Kidney tubule cell (primary cell): ENCODE data around the gene OSBPL1A.

Source experiments
- DNase-seq: peaks from one replicate; pipeline ENCODE4 v3.0.0-alpha.2; 2018; ENCODE audit warnings: low spot score

The OSBPL1A gene

DNA sequence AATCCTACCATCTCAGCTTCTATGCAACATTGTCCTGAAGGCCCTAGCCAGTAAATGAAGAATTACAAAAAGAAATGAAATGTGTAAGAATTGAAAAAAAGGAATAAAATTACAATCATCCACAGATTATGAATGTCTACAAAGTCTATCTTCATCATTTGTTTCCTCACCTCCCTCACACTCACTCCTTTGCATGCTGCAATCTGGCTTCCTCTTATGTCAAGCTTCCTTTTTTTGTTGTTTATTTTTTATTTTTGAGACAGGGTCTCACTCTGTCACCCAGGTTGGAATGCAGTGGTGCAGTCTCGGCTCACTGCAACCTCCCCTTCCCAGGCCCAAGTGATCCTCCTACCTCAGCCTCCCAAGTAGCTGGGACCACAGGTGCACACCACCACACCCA is 129.7 kb downstream of the OSBPL1A start:
- DNase-seq, result no peak

DNA sequence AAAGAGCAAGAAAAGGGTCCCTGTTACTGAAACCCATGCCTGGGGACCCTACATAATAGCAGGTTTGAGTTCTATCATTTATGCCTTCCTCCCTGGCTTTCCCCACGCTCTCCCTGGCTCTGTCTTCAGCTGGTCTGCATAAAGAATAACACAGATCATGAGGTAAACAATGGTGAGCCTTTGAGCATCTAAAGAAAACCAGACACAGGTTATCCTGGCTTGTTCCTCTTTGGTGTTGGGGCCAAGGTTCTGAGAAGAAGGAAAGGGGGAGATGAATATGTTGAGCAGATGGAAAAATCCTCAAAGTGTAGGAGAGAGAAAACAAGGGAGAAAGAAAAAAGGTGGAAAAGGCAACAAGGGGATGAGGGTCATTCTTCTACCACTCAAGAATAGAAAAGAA is 131.5 kb downstream of the OSBPL1A start:
- DNase-seq, result no peak

DNA sequence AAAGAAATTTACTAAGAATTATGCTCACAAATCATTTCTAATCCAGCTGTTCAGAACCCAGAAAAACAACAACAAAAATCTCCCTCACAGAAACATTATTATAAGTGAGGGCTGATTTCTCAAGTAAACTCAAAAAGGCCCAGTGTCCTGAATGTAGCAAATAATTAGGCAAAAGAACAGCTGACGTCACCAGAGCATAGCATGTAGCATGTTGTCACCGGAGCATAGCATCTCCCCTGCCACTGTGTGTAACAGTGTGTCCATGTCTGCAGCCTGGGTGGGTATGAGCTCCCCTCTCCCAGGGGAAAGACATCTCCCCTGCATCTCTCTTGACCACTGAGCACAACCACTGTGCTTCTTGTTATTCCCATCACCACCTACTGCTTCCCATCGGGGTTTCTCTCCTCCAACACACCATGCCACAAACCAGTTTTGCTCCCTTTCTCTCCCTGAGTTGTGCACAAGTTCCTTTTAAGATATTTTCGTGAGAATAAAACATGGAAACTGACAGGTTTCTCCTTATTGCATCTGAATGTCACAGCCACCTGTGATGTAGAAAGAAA is 132.0 kb downstream of the OSBPL1A start:
- no peak for DNase-seq

DNA sequence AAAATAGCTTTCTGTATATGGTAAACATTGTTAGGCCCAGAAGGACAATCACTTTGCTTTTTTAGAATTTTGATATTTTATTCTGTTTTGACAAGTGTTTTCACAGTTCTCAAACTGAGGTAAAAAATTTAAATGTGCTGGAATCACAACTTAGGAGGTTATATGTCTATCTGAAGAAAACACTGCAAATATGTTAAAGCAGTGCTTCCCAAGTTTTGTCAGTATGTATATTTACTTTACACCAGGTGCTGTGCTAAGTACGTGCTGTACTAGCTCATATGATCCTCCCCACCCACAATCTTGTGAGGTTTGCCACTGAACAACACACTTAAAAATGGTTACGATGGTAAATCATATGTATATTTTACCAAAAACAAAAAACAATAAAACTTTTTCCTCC is 134.6 kb downstream of the OSBPL1A start:
- no peak for DNase-seq

DNA sequence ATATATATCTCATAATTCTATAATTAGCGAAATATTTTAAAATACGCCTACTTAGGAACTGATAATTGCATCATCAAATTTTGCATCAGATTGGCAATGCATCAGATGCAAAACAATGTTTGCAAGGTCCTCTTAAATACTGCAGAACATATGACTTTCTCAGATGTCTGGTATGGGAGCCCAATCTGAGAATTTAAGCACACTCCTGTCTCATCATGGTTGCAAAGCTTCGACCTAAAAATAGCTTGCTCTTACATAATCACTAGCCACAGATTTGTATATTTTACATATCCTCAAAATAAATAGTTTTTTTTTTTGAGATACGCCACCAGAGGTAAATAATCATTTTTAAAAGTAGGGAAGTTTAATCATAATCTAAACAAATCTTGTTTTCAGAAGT is 135.5 kb downstream of the OSBPL1A start:
- DNase-seq, result no peak

DNA sequence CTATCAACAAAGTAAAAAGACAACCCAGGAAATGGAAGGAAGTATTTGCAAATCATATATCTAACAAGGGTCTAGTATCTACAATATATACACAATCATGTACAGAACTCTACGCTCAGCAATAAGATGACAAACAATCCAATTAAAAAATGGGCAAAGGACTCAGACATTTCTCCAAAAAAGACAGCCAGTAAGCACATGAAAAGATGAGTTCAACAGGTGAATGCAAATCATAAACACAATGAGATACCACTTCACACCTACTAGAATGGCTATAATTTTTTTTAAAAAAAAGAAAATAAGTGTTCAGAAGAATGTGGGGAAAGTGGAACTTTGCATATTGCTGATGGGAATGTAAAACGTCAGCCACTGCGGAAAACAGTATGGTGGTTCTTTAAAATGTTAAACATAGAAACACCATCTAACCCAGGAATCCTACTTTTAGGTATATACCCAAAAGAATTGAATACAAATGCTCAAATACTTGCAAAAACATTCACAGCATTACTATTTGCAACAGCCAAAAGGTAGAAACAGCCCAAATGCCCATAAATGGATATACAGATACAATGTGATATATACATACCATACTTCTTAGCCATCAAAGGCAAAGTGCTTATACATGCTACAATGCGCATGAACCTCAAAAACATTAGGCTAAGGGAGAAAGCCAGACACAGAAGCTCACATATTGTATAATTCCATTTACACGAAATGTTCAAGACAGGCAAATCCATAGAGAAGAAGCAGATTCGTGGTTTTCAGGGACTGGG is 137.6 kb downstream of the OSBPL1A start:
- no peak for DNase-seq

DNA sequence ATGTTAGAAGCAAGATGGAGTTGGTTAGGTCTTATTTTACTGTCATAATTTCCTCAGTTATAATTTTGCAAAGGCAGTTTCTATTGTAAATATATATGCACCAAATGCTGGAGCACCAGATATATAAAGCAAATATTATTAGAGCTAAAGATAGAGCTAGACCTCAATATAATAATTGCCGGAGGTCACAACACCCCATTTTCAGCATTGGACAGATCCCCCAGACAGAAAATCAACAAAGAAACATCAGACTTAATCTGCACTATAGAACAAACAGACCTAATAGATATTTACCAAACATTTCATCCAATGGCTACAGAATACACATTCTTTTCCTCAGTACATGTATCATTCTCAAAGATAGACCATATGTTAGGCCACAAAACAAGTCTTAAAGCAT is 143.6 kb downstream of the OSBPL1A start:
- no peak for DNase-seq

DNA sequence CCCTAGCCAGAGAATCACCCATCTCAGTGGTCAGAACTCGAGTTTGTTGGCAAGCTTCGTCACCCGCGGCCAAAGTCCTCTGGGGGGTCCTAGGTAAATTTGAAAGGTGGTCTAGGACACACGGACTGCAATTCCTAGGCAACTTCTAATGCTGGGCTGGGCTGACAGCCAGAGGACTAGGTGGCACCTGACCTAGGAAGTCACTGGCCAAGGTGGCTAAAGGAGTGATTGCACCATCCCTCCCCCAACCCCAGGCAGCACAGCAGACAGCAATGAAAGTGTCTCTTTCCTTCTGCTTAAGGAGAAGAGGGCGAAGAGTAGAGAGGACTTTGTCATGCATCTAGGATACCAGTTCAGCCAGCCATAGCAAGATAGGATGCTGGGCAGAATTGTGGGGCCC is 147.9 kb downstream of the OSBPL1A start:
- no peak for DNase-seq

DNA sequence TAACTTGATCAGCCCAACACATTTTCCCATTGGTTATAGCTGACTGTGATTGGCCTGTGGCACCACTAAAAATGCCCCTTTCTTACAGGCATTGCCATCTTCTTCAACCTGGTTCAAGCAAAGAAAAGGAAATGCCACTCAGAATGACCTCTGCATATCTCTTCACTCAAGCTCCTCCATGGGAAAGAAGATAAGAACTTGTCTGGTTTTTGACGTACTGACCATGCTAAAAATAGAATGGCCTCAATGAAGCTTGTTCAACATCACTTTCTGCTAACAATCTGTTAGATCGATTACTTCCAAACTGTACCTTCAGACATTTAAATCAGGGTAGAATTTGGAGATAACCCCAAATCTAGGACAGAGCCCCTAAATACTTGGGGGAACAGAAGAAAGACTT is 149.3 kb downstream of the OSBPL1A start:
- DNase-seq, result no peak

DNA sequence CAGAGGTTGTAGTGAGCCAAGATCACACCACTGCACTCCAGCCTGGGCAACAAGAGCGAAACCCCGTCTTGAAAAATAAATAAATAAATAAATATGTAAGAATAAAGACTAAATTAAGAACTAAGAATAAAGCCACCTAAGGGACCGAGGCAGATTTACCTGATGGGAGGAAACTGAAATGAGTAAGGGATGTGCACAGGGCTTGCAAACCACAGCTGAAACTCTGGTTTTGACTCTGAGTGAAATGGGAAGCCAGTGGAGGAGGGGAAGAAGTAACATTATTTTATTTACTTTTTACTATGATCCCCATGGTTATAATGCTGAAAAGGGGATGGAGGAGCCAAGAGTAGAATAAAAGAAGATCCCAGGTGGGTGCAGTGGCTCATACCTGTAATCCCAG is 151.5 kb downstream of the OSBPL1A start:
- DNase-seq, result no peak

DNA sequence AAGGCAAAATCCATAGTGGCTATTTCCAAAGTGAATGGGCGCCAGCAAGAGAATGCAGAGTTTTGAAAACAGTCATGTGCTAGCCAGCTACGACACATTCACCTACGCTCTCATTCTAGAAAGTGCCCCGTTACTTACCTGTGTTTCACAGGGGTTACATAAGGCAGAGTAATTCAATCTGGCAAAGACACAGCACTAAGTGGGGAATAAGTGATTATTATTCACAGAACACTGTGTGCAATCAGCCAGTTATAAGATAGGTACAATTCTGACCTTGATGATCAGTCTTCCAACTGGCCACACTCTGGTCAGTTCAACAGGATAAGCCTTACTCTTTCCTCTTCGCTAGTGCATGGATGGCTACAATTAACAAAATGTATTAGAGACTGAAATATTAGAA is 152.9 kb downstream of the OSBPL1A start:
- no peak for DNase-seq

DNA sequence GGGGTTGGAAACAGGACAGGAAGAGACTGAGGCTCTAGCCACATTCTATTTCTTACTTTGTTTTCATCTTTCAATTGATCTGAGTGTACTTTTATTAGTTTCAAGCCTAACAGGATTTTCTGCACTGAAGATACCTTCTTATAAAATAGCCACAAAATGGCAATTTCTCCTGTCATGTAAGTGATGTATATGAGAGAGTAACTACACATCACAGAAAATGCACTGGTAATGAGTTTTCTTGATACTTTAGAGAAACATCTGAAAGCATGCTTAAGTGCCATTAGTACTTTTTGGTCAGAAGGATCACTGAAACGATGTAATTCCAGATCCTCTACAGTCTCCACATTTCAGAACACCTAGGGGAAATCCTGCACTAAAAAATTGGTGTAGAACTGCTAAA is 153.9 kb downstream of the OSBPL1A start:
- DNase-seq, result no peak

DNA sequence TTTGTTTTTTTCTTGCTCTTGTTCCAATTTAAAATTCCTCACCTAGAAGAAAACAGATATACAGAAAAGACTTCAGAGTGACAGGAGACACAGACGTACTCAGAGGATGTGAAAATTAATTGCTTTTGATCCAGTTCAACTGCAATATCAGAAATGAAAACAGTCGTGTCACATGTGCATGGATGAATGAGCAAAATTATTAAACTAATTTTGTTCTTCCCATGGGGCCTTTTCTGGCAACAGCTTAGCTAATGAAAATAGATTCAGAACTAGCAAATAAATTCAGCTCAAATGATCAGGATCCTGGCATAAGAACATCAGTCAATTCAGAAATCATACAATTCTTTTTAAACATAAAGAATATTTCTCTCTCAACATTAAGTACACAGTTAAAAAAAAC is 158.3 kb downstream of the OSBPL1A start:
- DNase-seq, result no peak

DNA sequence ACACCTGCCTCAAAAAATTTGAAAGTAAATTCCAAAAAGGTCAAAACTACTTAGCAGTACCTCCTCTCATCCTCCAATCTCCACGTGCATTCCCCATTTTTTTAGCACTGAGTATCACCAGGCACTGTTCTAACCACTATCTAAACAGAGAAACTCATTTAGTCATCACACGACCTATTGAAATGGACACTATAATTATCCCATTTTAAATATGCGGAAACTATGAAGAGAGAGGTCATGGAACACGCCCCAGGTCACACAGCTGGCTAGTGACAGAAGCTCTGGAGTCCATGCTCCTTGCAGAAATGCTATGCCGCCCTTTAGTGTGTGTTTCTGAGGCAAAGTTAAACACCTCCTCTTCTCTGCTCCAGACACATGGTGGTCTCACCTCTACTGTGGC is 159.2 kb downstream of the OSBPL1A start:
- DNase-seq, result no peak

DNA sequence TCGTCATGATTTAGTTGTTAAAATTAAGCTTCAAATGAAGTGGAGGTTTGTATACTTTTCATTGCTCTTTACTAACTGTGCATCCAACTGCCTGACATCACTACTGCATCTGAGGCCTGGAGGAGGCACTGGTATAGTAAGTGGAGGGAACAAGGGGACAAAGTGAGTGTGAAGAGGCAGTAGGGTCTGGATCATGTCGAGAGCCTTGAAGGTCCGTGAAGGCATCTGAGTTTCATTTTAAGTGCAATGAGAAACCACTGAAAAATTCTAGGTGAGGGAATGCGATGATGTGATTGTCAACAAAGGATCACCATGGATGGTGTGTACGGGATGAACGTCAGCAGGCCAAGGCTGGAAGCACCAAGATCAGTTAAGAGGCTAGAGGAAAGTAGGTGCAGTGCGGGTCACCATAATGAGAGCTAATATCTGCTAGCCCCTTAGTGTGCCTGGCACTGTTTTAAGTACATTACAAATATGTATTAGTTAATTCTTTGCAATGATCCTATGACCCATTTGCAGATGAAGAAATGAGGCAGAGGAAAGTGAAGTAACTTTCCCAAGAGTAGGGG is 162.7 kb downstream of the OSBPL1A start:
- DNase-seq, result no peak

DNA sequence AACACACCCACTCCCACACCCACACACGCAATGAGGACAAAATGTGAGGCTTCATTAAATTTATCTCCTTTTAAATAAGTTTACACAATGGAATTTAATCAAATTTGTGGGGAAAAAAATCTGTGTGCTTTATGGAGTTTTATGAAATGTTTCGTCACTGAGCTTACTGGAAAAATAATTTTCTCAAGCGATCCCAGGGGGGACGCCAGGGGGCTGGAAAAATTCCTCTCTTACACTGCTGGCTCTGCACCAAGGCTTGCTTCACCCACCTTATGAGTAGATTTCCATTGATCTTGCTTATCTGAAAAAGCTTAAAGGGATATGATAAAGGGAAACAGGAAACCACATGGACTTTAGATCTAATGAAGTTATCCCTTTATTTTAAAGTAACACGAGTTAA is 163.3 kb downstream of the OSBPL1A start:
- DNase-seq, result no peak

DNA sequence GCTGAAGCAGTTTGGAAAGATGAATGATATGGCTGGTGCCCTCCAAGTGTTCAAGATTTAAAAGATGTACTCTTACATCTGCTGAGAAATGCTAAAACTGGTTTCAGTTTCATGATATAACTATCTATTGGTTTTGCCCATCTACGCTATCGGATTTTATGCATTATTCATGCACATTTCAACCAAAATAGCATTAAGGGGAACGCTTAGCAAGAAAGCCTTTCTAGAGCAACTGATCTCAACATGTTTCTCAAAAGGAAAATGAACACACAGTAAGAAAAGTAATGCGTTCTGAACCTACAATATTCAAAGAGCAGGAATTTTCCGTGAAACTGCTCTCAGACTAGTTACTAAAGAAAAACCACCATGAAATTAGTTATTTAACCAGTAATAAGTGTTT is 164.8 kb downstream of the OSBPL1A start:
- no peak for DNase-seq

DNA sequence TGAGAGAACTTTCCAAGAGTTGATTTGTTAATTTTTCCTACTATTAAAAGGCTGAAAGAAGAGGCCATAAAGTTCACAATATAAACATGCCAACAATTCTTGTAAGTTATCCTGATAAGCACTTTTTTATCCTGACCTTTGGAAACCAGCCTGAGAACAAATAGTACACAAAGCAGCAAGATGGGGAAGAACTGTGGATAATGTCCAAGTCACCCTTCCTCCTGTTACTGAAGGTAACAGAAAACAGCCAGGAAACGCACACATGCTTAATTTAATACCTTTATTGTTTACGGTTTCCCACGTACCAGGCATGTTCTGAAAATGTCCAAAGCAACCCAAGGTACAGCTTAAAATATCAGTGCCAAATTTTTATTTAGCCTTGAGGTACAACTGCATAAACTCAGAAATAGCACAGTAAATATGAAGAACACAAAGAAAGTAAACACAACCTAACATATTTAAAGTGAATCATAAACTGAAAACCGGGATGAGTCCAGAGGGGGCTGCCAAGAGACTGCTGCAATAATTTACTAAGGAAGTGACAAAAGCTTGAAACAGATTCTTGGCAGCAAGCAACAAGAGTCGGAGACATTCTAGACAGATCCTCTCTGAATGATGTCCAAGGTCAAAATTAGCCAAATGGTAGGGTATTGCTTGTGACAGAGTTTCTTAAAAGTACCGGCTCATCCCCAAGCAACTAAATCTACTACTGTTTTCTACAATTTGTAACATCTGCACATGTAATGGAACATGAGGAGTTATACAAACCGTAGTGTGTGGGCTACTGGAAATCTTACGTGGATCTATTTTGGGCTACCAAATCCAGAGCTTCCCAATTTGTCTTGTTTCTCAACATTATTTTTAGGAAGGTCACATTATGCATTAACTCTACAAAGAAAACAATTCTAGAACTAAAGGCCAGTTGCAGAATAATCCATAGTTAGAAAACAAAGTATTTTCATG is 165.6 kb downstream of the OSBPL1A start:
- DNase-seq, result peak; percentile 20

DNA sequence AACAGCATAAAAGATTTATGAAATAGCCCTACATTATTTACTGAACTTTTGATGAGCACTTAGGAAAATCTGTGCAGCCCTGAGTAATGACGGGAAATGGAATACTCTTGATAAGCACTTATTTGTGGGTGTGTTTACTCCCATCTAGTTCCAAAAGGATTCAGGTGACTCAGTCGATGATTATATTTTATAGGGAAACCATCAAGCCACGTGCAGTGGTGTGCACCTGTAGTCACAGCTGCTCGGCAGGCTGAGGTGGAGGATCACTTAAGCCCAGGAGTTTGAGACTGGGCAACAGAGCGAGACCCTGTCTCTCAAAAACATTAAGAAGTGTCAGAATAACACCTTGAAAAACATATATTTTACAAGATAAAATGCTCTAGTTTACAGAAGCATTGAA is 166.9 kb downstream of the OSBPL1A start:
- no peak for DNase-seq

DNA sequence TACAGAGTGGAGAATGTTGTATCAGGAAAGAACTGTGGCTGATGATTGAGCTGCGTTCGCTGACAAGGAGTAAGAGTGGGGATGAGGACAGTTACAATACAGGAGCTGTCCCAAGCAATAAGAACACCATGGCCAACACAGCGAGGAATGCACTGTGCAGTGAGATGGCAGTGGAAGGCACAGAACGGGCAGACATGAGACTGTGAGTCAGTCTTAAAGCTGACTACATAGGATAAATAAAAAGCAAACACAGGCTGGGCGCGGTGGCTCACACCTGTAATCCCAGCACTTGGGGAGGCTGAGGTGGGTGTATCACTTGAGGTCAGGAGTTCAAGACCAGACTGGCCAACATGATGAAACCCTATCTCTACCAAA is 169.0 kb downstream of the OSBPL1A start:
- peak; percentile 34 for DNase-seq

DNA sequence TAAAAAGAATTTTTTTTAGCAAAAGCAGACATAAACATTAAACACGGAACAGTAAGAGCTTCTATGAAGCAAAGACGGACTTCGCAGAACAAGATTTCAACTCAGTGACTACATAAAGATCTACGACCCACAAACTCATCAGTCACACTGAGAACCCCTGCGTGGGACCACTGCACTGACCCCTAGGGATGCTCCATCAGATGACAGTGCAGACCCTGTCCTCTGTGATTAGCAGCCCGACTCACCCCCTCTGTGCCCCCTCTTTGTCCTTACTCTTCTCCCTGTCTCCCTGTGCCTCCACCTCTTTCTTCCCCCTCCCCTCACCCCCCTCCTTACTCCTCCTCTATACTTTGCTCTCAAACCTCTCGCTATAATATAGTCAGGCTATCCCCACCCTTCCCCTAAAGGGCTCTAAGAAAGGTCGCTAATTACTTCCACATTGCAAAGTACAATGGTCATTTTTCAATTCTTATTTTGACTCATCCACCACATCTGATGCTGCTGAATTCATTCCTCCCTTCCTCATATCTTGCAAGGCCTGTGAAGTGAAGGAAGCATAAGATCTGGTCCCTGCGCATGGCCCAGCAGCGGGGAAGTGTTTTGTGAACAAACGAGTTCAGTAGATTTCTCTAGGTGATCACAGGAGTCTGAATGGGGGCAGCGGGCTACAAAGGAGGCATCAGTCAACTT is 169.5 kb downstream of the OSBPL1A start:
- peak; percentile 61 for DNase-seq

DNA sequence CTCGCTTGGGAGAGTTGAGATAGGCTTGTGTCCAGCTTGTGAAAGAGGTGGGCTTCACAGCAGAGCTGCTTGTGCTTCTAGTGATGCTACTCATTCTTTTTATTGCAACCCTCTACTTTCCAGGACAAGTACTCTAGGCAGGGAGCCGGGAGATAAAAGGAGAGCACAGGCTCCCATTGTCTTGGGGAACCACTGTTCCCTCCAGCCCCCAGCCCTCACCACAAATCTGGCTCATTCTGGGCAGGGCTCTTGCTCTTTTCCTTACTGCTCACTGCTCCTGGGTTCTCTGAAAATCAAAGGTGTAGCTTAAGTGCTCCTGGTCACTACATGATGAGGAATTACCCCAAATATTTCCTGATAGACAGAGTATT is 177.3 kb downstream of the OSBPL1A start:
- DNase-seq, result no peak
